ENCODE measurements around the gene TBC1D4.

GRCh38 chr13:75352641-75353327, 129.2 kb downstream of the TBC1D4 start:
- TF ChIP-seq CTCF (conservative IDR thresholded peaks at IDR 0.05) = no peak
- TF ChIP-seq EZH2 (IDR thresholded peaks at IDR 0.05; ENCODE audit: low read depth) = no peak
